Suprapubic skin (tissue), 4 donors: ENCODE results near the gene NOC4L. TPM values are rescaled to one million over a fixed set of nuclear protein-coding genes. Genes with fewer than 3 reads are reported as not detected.

ENCODE experiments used
- DNase-seq, 2 donors: peaks; one replicate each; pipeline ENCODE4 v3.0.0-alpha.2; 2019; ENCODE audit warnings: low spot score in 2 of 2
- H3K27ac ChIP-seq: fragments of 200-600 bp; sonication (generic); one replicate; pipeline ENCODE4 v1.5.1; 2019
- H3K27me3 ChIP-seq: fragments of 200-600 bp; sonication (generic); one replicate; pipeline ENCODE4 v1.5.1; 2019
- H3K36me3 ChIP-seq: fragments of 200-600 bp; sonication (generic); one replicate; pipeline ENCODE4 v1.5.1; 2019
- H3K4me1 ChIP-seq: fragments of 200-600 bp; sonication (generic); one replicate; pipeline ENCODE4 v1.5.1; 2019
- H3K4me3 ChIP-seq: fragments of 200-600 bp; sonication (generic); one replicate; pipeline ENCODE4 v1.5.1; 2019; ENCODE audit warnings: mild to moderate bottlenecking
- H3K9me3 ChIP-seq: fragments of 200-600 bp; sonication (generic); one replicate; pipeline ENCODE4 v1.5.1; 2019
- CTCF ChIP-seq, 2 donors: fragments of 200-600 bp in 1 of 2; fragments of 450-650 bp in 1 of 2; sonication (generic) in 1 of 2; IDR thresholded peaks; one replicate each; pipeline ENCODE4 v1.5.1; 2016 to 2019; ENCODE audit warnings: antibody characterized with exemption in 2 of 2, mild to moderate bottlenecking in 1 of 2, moderate library complexity in 1 of 2
- EP300 ChIP-seq: sonication (generic); formaldehyde crosslinking; IDR thresholded peaks from one replicate; pipeline ENCODE4 v1.6.1; 2017; ENCODE audit warnings: antibody characterized with exemption
- POLR2A ChIP-seq, 2 donors: fragments of 450-650 bp; IDR thresholded peaks; one replicate each; pipeline ENCODE4 v1.6.1; 2017; ENCODE audit warnings: antibody characterized with exemption in 2 of 2, mild to moderate bottlenecking in 2 of 2, moderate library complexity in 2 of 2
- POLR2AphosphoS5 ChIP-seq, 3 donors: sonication (generic); formaldehyde crosslinking; IDR thresholded peaks; one replicate each; pipeline ENCODE4 v1.6.1; 2017; ENCODE audit warnings: antibody characterized with exemption in 3 of 3
- WGBS: methylation state at CpG from one replicate; pipeline ENCODE4 v1.1.5; 2018; 5-methylcytosine and 5-hydroxymethylcytosine counted together
- total RNA-seq, 4 donors: library from RNA; depleted of rRNA; stranded (reverse); fragments of >200 nt; gene quantifications; one replicate each; pipeline ENCODE4 v1.1.0, GENCODE V29; 2016

The NOC4L gene
- total RNA-seq, 4 donors from 2014 or later = 13.9 to 20.4 (median 16.0) TPM

GRCh38 chr12:132173135-132174014 is 29.1 kb downstream of the NOC4L start:
- WGBS = 55% methylated on average over 19 of the region's 35 CpGs
- H3K9me3 ChIP-seq = no peaks in the 10 kb centered on the region
- no peaks in the 10 kb centered on the region for H3K36me3 ChIP-seq
- H3K4me1 ChIP-seq = peaks cover 6% of the 10 kb centered on the region
- H3K4me3 ChIP-seq = no peak overlapping the region
- no peak for DNase-seq
- H3K27ac ChIP-seq = no peak overlapping the region
- no peak for TF ChIP-seq CTCF (IDR thresholded peaks at IDR 0.05)
- TF ChIP-seq EP300 = no peak
- no peak for TF ChIP-seq POLR2A (IDR thresholded peaks at IDR 0.05)
- TF ChIP-seq POLR2AphosphoS5 (IDR thresholded peaks at IDR 0.05) = no peak
- peaks cover 93% of the 10 kb centered on the region for H3K27me3 ChIP-seq

DNA sequence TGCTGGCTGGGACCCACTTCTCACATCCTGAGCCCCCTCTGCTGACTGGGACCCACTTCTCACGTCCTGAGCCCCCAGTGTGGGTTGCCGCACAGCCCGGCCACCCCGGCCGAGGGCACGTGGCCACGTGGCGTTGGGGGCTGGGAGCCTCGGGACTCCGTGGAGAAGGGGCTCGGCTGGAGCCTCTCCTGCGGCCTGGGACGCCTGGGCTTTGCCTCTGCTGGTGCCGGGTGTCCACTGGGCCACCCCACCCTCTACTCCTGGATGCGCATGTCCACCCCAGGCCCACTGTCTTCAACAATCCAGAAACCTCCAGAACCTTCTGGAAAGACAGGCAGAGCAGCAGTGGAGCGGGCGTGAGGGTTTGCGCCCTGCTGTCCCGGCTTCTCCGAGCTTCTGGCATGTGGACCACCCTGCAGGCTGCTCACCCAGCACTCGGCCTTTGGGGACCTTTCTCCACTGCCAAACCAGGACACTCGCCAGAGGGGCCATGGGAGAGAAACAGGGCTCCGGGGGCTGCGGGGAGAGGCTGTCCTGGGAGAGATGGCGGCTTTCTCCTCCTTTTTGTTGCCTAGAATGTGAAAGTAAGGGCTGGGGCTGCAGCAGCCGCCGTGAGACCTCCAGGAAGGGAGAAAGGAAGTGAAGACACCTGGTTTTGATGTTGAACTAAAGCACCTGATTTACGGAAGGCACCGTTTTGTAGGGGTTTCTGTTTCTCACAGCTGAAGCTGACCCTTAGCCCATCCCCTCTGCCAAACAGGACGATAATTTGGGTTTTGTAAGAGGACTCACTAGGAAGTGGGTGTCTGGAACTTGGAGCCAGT is 30.0 kb downstream of the NOC4L start:
- Histone ChIP-seq H3K36me3 (no peaks in the 10 kb centered on the region), H3K4me3 (no peak overlapping the region), H3K27me3 (peaks cover 95% of the 10 kb centered on the region), H3K4me1 (peaks cover 6% of the 10 kb centered on the region), H3K27ac (no peak overlapping the region), H3K9me3 (no peaks in the 10 kb centered on the region)
- no peak for DNase-seq
- TF ChIP-seq CTCF (IDR thresholded peaks at IDR 0.05) (no peak), EP300 (no peak), POLR2A (IDR thresholded peaks at IDR 0.05) (no peak), POLR2AphosphoS5 (IDR thresholded peaks at IDR 0.05) (no peak)
- WGBS = 80% methylated on average over 19 of the region's 30 CpGs

- Histone ChIP-seq H3K4me3 (no peak overlapping the region), H3K4me1 (peaks cover 6% of the 10 kb centered on the region), H3K27ac (no peak overlapping the region), H3K36me3 (no peaks in the 10 kb centered on the region), H3K27me3 (peaks cover 97% of the 10 kb centered on the region), H3K9me3 (no peaks in the 10 kb centered on the region)
- no peak for DNase-seq
- TF ChIP-seq CTCF (IDR thresholded peaks at IDR 0.05) (no peak), POLR2AphosphoS5 (IDR thresholded peaks at IDR 0.05) (no peak), POLR2A (IDR thresholded peaks at IDR 0.05) (no peak), EP300 (no peak)
- WGBS = 67% methylated on average over 19 of the region's 25 CpGs
Measured at GRCh38 chr12:132174839-132175490, 30.7 kb downstream of the NOC4L start.

GRCh38 chr12:132175496-132176384 is 31.5 kb downstream of the NOC4L start:
- no peak for DNase-seq
- WGBS = 59% methylated on average over 22 of the region's 35 CpGs
- no peak for TF ChIP-seq POLR2A (IDR thresholded peaks at IDR 0.05)
- no peak for TF ChIP-seq EP300
- TF ChIP-seq POLR2AphosphoS5 (IDR thresholded peaks at IDR 0.05) = no peak
- TF ChIP-seq CTCF (IDR thresholded peaks at IDR 0.05) = no peak
- Histone ChIP-seq H3K27me3 (peaks cover 90% of the 10 kb centered on the region), H3K4me1 (peaks cover 3% of the 10 kb centered on the region), H3K9me3 (no peaks in the 10 kb centered on the region), H3K4me3 (no peak overlapping the region), H3K27ac (no peak overlapping the region), H3K36me3 (no peaks in the 10 kb centered on the region)
